Right lobe of liver (tissue), 4 donors: ENCODE data around the gene ACOT7.

Experiments used
- POLR2A ChIP-seq: fragments of 450-650 bp; IDR thresholded peaks from one replicate; pipeline ENCODE4 v1.6.1; 2017; ENCODE audit warnings: antibody characterized with exemption, mild to moderate bottlenecking
- TF ChIP-seq, protein P1 (sequence below), 4 donors: fragments of 200-600 bp in 3 of 4; fragments of 450-650 bp in 1 of 4; IDR thresholded peaks; one replicate each; pipeline versions ENCODE4 v1.5.1 to v1.8.0; 2016 to 2022; ENCODE audit warnings: antibody characterized with exemption in 4 of 4, mild to moderate bottlenecking in 2 of 4
- donor health status: DM: no; HTN: no; CAD: no.
- donor health status: DM: no; HTN: no; CAD: no.
- donor health status: DM: no; HTN: yes; CAD: no.

DNA sequence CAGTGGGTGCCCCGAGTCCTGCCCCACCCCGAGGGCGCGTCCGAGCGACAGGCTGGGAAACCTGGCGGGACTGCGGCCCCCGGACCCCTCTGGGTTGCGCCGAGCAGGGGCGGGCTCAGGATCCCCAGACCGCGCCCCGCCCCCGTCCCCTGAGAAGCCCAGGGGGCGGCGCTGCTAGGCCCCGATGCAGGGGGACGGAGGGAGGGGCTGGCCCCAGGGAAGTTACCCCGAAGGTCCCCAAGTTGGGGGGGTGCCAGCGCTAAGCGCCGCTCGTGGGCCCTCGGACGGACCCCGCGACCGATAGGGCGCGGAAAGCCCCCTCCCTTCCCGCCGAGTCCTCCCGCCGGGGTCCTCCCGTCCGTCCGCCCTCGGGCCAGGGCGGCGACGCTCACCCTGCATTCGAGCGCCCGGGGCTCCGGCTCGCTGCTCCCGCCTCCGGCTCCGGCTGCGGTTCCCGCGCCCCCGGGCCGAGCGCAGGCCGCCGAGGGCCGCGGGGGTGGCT is 133.1 kb downstream of the ACOT7 start:
- TF ChIP-seq, protein P1, sequence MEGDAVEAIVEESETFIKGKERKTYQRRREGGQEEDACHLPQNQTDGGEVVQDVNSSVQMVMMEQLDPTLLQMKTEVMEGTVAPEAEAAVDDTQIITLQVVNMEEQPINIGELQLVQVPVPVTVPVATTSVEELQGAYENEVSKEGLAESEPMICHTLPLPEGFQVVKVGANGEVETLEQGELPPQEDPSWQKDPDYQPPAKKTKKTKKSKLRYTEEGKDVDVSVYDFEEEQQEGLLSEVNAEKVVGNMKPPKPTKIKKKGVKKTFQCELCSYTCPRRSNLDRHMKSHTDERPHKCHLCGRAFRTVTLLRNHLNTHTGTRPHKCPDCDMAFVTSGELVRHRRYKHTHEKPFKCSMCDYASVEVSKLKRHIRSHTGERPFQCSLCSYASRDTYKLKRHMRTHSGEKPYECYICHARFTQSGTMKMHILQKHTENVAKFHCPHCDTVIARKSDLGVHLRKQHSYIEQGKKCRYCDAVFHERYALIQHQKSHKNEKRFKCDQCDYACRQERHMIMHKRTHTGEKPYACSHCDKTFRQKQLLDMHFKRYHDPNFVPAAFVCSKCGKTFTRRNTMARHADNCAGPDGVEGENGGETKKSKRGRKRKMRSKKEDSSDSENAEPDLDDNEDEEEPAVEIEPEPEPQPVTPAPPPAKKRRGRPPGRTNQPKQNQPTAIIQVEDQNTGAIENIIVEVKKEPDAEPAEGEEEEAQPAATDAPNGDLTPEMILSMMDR (IDR thresholded peaks at IDR 0.05), result no peak
- TF ChIP-seq POLR2A, result no peak
